Mucosa of descending colon (tissue), 3 donors: ENCODE results near the gene NEDD9. TPM values are rescaled to one million over a fixed set of nuclear protein-coding genes. Genes with fewer than 3 reads are reported as not detected.

ENCODE experiments used
- ATAC-seq: fragments of 200-7000 bp; cut with Tn5 transposase; one replicate; pipeline ENCODE4 v1.9.1; 2020; ENCODE audit warnings: mild to moderate bottlenecking, moderate library complexity
- DNase-seq, 3 donors: peaks; one replicate each; pipeline ENCODE4 v3.0.0-alpha.2; 2020
- H3K36me3 ChIP-seq: fragments of 200-600 bp; one replicate; pipeline ENCODE4 v1.8.0; 2021; ENCODE audit warnings: low read depth, mild to moderate bottlenecking
- H3K4me1 ChIP-seq: fragments of 200-600 bp; one replicate; pipeline ENCODE4 v1.8.0; 2021; ENCODE audit warnings: low read depth, mild to moderate bottlenecking
- H3K4me3 ChIP-seq: fragments of 200-600 bp; one replicate; pipeline ENCODE4 v1.8.0; 2021; ENCODE audit warnings: mild to moderate bottlenecking
- H3K9me3 ChIP-seq: fragments of 200-600 bp; one replicate; pipeline ENCODE4 v1.8.0; 2021; ENCODE audit warnings: mild to moderate bottlenecking
- CTCF ChIP-seq: fragments of 200-600 bp; IDR thresholded peaks from one replicate; pipeline ENCODE4 v1.8.0; 2022; ENCODE audit warnings: antibody characterized with exemption, mild to moderate bottlenecking
- intact Hi-C, 2 donors: fragments of 100-400 bp; cut with DNase I in 1 of 2; cut with micrococcal nuclease in 1 of 2; formaldehyde crosslinking; loops; one replicate each; pipeline versions ENCODE4 v1.11.0 to v1.11.1; 2022; cut with DNase I, micrococcal nuclease
- total RNA-seq, 3 donors: library from RNA; stranded (reverse); fragmentation: NEBNext Ultra II Directional in 2 of 3; extraction: Animal tissue kit (Norgen Biotek cat#: 25700) in 2 of 3; gene quantifications; one replicate each; pipeline versions ENCODE4 v1.2.1 to v1.2.4, GENCODE V29; 2021 to 2023
- donor health status: DM: no; HTN: no; CAD: no; lungs with moderate emphysema.
- donor health status: DM: no; HTN: no; CAD: no.
- donor health status: DM: no; HTN: yes; CAD: no.

Gene NEDD9
- total RNA-seq, 3 donors from 2014 or later: 41.4 to 66.6 (median 62.1) TPM

DNA sequence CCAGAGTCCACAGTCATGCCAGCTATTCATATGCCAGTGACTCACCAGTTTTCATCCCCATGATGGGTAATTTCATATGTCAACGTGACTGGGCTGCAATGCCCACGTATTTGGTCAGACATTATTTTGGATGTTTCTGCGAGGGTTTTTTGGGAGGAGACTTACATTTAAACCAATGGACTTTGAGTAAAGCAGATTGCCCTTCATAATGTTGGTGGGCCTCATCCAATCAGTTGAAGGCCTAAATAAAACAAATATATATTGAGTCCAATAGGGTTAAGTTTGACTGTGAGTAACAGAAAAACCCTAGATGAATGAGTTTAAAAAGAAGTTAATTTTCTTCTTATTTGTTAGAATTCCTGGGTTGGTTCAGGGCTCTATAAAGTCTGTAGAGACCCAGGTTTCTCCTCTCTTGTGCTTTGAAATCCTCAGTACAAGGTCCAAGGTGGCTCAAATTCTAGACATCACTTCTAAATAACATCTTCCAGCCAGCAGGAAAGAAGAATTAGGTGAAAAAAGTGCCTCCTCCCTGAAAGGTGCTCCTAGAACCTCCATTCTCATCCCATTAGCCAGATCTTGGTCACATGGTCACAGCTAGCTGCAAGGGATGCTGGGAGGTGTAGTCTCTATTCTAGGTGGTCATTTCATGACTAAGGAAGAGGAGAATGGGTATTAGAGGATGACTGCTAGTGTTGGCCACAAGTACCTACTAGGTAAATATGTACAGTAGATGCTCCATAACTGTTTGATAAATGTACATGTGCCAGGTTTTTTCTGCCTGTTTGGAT lies 16.7 kb upstream of the NEDD9 start:
- DNase-seq (no peak), ATAC-seq (no peak)
- intact Hi-C loops: no loop called here

DNA sequence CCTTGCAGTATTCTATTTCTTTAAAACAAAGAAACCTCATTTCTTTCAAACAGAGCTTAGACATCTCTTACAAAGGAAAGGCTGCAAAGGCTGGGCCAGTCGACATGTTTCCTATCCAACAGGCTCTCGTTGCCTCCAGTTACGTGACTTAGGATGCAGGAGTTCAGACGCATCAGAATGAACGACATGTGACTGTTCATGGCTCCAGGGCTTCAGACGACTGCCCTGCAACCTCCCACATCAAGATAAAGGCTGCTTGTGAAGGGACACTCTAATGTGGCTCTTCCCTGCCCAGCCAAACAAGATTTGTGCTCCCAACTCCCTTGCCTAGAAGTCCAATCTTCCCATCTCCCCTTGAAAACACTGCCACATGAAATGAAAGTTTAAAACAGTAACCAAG lies 14.3 kb upstream of the NEDD9 start:
- intact Hi-C loops: no loop called here

More for the DNA sequence above, 16.7 kb upstream of the NEDD9 start:
- peaks cover 4% of the 10 kb centered on the region for H3K9me3 ChIP-seq
- H3K4me1 ChIP-seq: peaks cover 7% of the 10 kb centered on the region
- H3K36me3 ChIP-seq: no peaks in the 10 kb centered on the region
- H3K4me3 ChIP-seq: no peak overlapping the region
- TF ChIP-seq CTCF: no peak

GRCh38 chr6:11245381-11246256 lies 13.2 kb upstream of the NEDD9 start:
- intact Hi-C loops: no loop called here
- Histone ChIP-seq H3K9me3 (peaks cover 4% of the 10 kb centered on the region), H3K36me3 (no peaks in the 10 kb centered on the region), H3K4me1 (no peaks in the 10 kb centered on the region), H3K4me3 (no peak overlapping the region)
- DNase-seq (no peak), ATAC-seq (no peak)
- no peak for TF ChIP-seq CTCF

More for the DNA sequence above, 14.3 kb upstream of the NEDD9 start:
- DNase-seq (no peak), ATAC-seq (no peak)
- peaks cover 4% of the 10 kb centered on the region for H3K9me3 ChIP-seq
- TF ChIP-seq CTCF: no peak
- no peak overlapping the region for H3K4me3 ChIP-seq
- no peaks in the 10 kb centered on the region for H3K36me3 ChIP-seq
- no peaks in the 10 kb centered on the region for H3K4me1 ChIP-seq

DNA sequence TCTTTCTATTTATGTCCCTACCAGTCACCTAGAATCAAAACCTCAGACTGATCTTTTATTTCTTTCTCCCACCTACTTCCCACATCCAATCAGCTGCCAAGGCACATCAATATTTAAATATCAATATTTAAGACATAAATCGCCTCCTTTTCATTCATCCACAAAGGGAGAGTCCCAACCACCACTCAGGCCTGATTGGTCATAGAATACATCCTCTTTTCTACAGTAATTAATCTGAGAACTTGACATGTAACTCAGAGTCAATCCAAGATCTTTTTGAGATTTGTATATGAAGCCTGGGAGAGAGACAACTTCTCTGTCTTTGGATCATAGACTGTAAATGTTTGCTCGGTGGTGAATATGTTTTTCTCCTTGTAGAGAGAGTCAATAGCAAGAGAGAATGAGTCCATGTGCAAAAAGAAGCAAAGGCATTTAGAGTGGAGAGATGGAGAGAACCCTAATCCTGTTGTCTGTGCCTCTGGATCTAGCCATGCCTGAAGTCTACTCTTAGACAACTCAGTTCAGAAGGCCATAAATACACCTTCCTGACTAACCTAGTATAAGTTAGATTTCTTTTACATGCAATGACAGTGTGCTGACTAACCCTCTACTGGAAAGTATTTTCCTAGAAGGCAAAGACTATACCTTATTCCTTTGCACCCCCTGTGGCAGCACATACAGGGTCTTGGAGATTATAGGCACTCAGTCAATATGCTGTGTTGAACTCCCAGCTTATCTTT lies 12.1 kb upstream of the NEDD9 start:
- no peak for ATAC-seq
- no peak for DNase-seq
- intact Hi-C loops: no loop called here
- Histone ChIP-seq H3K36me3 (no peaks in the 10 kb centered on the region), H3K9me3 (peaks cover 3% of the 10 kb centered on the region), H3K4me1 (no peaks in the 10 kb centered on the region), H3K4me3 (no peak overlapping the region)
- no peak for TF ChIP-seq CTCF

DNA sequence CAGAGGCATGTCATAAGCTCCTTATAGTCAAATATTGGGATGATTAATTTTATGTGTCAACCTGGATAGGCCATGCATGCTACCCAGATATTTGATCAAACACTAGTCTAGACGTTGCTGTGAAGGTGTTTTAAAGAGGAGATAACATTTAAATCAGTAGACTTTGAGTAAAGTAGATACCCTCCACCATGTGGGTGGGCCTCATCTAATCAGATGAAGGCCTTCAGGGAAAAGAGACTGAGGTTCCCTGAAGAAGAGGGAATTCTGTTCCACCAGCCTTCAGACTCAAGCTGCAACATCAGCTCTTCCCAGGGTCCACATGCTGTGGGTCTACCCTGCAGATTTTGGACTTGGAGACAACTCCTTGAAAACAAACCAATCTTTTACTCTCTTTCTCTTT lies 11.4 kb upstream of the NEDD9 start:
- ATAC-seq (no peak), DNase-seq (no peak)
- Histone ChIP-seq H3K9me3 (no peaks in the 10 kb centered on the region), H3K4me1 (no peaks in the 10 kb centered on the region), H3K4me3 (no peak overlapping the region), H3K36me3 (no peaks in the 10 kb centered on the region)
- no peak for TF ChIP-seq CTCF
- intact Hi-C loops: no loop called here
